SK-N-MC (cell line): ENCODE results near the gene CYP21A2.
"Not testable (repeated sequence)": the region's sequence is repeated elsewhere in the genome, so short reads cannot be mapped to it uniquely, and the experiment has no call there.

Experiments
- EZH2 ChIP-seq: fragments of 200-600 bp; sonication (generic); IDR thresholded peaks from one replicate; pipeline ENCODE4 v1.6.1; 2017; ENCODE audit warnings: antibody characterized with exemption
- FOXP2 ChIP-seq: optimal IDR thresholded peaks from 2 replicates; pipeline ENCODE3; 2011; ENCODE audit warnings: mild to moderate bottlenecking, moderate library complexity; ENCODE audit not compliant: insufficient read depth; ENCODE audit errors: extremely low read length, control extremely low read depth
- POLR2AphosphoS5 ChIP-seq: IDR thresholded peaks from 2 replicates; pipeline ENCODE4 v1.6.1; 2012; ENCODE audit warnings: mild to moderate bottlenecking, low read depth, low read length, borderline replicate concordance

GRCh38 chr6:32042276-32042675 lies 4.1 kb downstream of the CYP21A2 start:
- not testable (repeated sequence) for TF ChIP-seq FOXP2, POLR2AphosphoS5, EZH2
